ENCODE results near the gene FAM193A.
"Not testable (repeated sequence)": the region's sequence is repeated elsewhere in the genome, so short reads cannot be mapped to it uniquely, and the experiment has no call there.

The FAM193A gene

DNA sequence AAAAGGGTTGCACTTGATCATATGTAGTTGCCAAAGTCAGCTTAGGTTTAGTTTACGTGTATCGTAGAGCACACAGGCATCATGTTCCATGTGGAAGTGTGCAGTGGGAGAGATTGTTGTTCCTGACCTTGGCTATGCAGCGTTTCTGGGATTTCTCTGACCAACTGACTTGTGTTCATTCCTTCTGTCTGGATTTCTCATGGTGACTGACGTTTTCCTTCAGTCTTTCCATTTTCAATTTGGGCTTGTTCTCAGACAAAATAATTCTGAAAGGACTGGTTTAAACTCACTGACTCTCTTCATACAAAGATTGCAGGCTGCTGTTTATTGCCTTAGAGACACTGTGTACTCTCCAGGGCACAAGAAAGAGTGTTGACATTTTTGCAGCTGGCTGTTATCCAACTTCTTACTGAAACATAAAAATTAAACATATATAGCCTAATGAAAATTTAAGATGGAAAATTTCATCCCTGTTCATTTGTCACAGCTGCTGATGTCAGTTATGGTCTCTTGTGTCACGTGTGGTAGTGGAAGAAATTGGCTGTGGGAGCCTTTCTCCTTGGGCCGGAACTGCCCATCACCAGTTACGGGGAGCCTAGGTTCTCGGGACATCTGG is 124.3 kb downstream of the FAM193A start:
- DNase-seq, result no peak

DNA sequence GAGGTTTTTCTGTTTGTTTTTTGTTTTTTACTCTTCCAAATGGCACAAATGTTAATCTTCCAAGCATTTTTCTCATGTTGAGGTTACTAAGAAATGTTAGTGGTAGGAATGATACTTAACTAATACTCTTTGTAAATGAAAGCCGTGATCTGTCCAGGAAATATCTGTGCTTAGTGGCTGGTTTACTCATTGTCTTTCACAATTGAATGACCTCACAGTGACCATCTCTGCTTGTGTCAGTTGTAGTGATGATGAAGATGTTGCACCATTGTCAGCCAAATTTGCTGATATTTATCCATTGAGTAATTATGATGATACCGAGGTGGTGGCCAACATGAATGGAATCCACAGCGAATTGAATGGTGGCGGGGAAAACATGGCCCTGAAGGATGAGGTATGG is 126.2 kb downstream of the FAM193A start:
- DNase-seq, result peak; percentile 42

DNA sequence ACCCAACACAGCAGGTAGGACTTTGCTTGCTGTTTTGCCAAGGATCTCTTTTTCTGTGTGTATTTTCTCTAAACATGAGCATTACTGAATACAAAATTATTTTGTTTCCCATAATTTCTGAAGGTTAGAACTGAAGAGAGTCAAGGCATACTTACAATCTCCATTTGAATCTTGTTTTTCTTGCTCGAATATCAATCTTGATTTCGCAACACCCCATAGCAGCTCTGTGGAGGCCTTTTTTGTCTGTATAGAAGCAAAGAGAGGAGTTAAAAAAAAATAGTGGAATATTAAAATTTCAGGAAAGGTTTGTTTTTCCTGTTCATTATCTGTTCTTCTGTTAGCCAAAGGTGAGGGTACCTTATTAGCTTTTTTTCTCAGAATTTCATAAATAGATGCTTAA is 126.8 kb downstream of the FAM193A start:
- DNase-seq, result no peak

DNA sequence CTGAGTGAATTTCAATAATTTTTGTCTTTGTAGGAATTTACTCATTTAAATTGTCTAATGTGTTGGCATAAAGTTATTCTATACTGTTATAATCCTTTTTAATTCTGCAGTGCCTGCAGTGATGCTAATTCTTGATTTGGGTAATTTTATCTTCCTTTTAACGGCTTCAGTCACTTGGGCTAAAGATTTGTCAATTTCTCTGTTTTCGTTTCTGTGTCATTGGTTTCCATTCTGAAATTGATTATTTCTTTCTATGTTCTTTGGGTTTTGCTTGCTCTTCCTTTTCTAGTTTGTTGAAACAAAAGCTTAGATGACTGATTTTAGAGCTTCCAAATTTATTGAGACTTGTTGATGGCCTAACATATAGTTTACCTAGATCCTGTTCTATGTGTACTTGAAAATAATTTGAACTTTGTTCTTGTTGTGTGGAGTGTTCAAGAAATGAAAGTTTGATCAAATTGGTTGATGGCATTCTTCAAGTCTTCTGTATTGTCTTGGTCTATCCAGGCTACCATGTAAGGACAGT is 130.3 kb downstream of the FAM193A start:
- no peak for DNase-seq

DNA sequence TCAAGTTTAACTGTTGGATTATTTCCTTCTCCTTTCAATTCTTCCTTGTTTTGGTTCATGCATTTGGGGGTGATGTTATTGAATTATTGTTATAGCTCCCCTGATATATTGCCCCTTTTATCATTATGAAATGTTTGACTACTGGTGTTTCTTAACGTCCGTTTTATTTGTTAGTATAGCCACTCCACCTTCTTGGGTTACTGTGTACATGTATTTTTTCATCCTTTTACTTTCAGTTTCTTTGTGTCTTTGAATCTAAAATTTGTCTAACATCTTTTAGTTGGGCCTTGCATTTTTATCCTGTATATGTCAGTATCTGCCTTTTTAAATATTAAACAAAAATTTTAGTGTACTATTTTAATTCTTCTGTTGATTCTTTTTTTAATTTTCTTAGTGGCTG is 131.0 kb downstream of the FAM193A start:
- no peak for DNase-seq

DNA sequence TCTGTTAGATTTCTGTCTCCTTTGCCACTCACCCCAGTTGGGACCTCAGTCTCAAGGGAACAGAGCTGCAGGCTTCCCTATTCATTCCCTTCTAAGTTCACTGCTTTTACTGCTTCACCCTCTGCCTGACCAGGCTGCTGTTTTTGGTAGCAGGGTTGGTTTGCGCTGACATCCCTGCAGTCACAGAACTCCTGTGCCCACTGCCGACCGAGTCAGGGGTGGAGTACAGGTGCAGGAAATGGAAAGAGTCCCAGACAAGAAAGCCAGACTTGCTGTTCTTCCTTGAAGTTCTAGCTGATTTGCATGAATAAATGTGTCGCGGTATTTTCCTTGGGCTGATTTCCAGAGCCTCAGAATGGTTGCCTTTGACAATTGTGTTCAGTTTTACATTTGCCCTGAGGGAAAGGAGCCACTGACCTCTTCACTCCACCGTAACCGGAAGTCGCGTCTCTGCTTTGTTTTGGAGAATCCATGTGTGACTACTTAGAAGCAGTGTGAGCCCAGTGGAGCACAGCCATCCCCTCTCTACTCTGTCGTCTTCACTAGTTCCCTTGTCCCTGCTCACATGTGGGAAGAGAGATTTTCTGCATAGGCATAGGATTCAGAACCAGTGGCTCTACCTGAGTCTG is 134.9 kb downstream of the FAM193A start:
- DNase-seq, result no peak

DNA sequence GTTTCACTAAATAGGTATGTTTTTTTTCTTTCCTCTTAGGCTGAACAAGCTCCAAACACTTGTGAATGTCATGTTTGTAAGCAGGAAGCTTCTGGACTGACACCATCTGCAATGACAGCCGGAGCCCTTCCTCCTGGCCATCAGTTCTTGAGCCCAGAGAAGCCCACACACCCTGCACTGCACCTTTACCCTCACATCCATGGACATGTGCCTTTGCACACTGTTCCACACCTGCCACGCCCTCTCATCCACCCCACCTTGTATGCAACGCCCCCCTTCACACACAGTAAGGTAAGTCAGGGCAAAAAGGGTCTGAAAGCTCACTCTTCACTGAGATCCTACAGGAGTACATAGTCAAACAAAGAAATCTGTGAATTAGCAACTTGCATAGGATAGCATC is 135.6 kb downstream of the FAM193A start:
- DNase-seq, result no peak

DNA sequence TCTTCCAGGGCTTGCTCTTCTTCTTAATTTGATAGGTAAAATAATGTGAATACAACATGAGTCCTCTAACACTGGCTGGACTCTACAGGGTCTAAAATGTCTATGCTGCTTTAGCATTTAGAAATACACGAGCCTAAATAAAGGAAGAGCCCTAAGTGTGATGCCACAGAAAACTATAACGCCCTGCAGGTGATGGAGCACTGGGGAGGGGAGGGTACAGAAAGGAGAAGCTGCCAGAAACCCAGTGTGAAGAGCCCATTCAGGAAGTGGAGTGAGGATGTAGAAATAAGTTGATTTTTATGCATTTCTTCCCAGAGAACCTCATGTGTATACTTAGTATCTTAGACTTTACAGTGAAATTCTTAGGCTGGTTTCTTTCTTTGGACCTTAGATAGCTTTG is 136.3 kb downstream of the FAM193A start:
- no peak for DNase-seq

DNA sequence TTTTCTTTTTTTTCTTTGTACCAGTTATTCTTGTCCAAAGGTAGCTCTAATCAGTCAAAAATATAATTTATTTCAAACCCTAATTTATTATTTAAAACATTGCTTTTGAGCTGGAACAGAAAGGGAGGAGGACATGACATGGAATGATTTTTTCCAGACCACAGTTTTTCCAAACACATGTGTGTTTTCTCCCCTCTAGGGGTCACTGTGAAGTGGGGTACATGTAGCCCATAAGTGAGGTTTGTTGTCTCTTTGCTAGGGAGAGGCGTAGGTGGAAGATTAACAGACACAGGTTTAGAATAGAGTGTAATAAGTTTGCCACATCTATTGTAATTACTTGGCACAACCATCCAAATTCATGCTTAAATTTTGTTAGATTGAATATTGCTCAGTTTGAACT is 136.7 kb downstream of the FAM193A start:
- DNase-seq, result no peak

DNA sequence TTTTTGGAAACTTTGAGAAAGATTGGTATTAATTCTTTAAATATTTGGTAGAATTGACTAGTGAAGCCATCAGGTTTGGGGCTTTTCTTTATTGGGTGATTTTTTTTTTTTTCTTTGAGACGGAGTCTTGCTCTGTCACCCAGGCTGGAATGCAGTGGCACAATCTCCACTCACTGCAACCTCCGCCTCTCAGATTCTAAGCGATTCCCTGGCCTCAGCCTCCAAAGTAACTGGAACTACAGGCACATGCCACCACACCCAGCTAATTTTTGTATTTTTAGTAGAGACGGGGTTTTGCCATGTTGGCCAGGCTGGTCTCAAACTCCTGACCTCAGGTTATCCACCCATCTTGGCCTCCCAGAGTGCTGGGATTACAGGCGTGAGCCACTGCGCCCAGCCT is 143.3 kb downstream of the FAM193A start:
- DNase-seq, result not testable (repeated sequence)

DNA sequence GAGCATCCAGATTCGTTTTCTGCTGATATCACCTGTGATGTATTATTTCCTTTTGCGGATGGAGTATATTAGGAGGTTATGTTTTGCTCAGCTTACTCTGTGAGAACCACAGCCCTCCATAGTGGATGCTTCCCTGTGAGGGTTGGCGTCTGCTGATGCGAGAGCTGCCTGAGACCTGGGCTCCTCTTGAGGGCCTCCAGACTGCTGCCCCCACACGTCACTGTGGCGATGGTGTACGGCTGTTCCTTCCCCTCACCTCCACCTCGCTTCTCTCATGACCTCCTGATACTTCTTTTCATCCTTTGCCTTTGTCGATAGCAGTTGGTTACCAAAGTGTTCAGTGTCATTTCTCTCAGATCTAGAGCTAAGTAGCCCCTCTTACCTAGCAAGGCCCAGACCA is 148.0 kb downstream of the FAM193A start:
- DNase-seq, result no peak

DNA sequence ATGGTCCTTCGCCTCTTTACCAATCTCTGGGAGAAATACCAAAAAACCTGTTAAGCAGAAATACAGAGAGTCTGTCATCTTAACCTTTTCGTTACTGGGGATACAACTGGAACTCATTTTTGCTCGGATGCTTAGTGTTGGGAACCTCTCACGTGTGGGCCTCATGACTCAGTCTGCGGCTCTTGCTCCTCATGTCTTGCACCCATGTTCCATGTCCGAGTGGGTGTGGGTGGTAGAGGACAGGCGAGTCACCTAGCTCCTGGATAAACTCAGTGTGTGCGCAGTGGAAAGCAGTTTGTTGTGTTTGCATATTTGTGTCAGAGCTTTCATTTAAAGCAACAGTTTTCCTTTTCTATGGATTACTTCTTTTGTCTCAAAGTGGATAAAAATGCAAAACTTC is 149.1 kb downstream of the FAM193A start:
- no peak for DNase-seq

DNA sequence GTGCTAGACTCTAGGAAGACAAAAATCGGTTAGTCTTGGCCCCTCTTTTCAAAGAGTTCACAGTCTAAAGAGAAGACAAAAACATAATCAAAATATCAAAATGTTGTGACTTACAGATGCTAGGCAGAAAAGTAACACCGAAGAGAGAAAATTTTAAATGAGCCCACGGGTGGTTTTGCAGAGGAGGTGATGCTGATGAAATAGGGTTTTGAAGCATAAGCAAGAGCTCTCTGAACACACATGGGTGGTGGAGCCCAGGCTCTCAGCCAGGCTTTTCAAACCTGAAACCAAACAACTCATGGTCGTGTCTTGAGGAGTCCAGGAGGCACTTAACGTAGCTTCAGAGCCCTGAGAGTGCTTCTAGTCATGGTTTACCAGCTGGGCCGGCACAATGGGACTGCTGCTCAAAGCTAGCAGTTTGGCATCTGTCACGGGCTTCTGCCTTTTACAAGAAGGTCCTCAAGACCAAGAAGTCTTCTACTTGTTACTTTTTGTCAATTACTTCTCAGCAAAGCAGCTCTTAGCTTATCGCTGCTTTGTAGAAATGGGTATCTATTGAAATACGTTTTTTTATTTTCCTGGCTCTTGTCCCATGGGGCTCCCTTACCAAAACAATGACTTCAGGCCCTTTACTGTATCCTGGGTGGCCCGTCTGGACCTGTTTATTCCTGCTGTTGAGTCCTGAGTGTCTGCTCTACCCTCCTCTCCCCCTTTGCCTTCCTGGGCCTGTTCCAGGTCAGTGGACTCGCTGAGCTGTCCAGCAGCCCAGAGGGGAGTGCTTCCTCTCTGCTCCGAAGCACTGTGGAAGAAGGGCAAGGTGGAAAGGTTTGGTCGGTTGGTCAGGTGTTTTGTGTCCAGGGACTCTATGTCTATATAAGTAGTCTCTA is 150.2 kb downstream of the FAM193A start:
- DNase-seq, result no peak

DNA sequence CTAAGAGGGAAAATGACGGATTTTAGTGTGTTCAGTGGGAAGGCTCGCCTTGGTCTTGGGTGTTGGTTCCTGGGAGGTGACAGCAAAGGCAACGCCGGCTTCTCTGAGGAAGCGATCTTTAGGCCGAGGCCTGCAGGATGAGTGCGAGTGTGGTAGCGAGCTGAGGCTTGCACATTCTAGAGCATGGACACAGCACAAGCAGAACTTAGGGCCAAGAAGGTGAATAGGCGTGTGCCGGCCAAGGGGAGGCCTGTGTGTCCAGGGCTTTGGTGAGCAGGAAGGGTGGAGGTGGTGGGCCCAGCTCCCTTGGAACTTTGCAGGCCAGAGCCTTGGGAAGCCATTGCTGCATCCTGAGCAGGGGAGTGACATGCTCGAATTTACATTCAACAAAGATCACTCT is 151.8 kb downstream of the FAM193A start:
- no peak for DNase-seq

DNA sequence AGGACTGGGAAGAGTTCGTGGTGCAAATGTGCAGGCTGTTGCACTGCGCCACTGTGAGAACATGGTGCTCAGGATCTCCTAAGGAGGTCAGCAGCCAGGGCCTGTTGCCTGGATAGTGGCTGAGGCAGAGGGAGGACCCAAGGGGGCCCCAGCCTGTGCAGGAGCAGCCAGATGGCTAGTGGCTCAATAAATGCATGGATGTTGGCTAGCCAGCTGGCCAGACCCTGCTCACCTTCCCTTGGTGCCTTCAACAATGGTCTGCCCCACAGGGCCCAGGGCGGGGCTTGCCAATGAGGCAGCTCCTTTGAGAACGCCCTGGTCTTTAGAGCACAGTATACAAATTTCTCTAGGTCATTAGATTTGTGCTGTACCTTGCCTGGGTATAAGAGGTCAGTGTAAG is 152.2 kb downstream of the FAM193A start:
- no peak for DNase-seq

DNA sequence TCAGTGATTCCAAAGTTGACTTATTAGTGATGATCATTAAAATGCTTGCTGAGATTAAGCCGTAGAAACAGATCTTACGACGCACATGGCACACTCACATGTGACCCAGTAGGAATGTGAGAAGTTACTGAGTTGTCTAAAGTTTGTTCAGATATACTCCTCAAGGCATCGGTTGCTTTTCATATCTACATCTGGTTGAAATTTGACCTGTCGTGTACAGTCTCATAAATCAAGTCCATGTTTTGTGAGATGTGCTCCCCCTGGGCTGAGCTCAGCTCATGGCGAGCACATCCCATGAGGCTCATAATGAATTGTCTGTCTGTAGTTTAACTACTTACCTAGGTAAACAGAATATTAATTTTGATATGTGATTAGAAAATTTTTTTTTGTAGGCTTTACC is 152.7 kb downstream of the FAM193A start:
- DNase-seq, result no peak

DNA sequence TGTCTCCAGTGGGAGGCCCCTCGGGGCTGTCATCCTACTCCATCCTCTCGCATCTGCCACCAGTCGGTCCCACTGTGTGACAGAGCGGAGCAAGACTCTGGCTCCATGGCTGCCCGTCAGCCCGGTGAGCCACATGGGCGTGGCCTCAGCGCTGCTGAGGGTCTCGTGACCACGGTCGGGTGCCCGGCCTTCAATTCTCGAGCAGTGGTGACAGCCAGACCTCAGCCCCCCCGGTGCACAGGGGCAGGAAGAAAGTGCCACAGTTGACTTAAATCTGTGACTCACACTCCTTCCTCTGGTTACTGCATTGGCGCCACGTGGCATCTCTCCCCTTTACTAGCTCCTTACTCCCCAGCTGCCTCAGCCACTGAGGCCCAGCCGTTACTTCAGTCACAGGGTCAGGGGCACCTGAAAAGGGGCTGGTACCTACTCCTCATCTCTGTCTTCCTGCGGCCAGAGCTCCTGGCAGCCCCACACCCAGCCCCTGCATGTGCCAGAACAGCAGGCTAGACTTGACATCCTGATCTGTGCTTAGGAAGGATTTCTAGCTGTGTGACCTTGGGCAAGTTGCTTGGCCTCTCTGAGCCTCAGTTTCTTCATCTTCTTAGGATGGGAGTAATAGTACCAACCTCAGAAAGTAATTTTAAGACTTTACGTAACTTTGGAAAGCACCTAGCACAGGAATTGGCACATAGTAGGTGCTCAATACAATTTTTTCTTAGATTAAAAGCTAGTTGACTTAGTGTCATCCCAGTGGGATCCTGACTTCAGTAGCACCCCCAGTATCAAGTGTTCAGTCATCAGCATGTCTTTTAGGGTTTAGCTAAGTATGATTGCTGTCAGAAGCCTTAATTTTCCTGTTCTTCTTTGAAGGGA is 153.6 kb downstream of the FAM193A start:
- DNase-seq, result no peak

DNA sequence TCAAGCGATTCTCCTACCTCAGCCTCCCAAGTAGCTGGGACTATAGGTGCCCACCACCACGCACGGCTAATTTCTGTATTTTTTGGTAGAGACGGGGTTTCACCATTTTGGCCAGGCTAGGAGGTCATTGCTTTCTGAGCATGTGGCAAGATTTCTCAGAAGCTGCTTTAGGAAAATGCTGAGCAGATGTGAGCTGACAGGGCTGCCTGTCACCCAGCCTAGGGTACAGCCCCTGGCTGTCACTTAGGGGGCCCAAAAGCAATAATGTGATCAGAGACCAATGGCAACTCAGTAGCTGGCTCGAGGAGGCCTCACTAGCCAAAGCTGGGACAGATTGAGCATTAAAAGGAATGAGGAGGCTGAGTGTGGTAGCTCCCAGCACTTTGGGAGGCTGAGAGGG is 154.9 kb downstream of the FAM193A start:
- DNase-seq, result no peak

DNA sequence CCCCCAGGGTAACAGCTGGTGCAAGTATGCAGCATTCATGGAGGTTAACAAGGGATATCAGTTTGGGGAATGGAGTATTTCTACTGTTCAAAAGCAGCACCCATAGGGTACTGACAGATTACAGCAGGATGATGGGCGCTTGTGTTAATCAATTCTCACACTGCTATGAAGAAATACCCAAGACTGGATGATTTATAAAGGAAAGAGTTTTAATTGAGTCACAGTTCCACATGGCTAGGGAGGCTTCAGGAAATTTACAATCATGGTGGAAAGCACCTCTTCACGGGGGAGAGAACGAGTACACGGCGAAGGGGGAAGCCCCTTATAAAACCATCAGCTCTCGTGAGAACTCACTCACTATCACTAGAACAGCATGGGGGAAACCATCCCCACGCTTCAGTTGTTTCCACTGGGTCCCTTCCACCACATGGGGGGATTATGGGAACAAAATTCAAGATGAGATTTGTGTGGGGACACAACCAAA is 155.5 kb downstream of the FAM193A start:
- no peak for DNase-seq

DNA sequence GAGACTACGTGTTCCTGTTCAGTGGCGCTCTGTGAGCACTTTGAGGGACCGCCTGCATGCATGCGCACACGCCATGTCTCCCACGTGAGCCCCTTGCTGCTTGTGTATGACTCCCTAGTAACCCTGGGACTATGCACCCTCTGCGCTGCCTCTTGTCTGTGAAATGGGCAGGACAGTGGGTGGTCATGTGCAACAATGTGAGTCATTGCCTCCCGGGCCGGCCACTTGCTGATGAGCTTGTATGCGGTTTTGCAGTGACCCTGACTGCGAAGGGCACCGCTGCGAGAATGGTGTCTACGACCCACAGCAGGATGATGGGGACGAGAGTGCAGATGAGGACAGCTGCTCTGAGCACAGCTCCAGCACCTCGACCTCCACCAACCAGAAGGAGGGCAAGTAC is 158.2 kb downstream of the FAM193A start:
- DNase-seq, result no peak

DNA sequence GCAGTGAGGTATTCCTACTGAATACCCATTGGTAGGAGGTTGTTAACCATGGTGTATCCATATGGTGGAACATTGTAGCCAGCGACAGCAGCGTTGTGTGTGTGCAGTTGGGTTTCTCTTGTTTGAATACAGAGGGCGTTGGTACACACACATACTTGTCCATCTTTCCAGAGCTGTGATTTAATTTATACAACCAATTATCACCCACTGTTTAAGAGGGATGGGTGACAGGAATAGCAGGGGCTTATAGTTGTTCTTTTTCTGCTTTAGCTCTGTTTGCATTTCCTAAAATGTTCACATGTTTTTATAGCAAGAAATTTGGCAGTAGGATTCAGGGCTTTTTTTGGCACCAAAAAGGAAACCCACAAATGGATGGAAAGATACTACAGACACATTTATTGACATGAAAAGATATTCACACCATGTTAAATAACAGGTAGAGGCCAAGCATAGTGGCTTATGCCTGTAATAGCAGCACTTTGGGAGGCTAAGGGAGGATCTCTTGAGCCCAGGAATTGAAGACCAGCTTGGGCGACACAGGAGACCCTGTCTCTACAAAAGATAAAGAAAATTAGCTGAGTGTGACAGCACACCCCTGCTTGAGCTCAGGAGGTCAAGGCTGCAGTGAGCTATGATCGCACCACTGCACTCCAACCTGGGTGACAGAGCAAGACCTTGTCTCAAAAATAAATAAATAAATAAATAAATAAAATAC is 159.1 kb downstream of the FAM193A start:
- no peak for DNase-seq

DNA sequence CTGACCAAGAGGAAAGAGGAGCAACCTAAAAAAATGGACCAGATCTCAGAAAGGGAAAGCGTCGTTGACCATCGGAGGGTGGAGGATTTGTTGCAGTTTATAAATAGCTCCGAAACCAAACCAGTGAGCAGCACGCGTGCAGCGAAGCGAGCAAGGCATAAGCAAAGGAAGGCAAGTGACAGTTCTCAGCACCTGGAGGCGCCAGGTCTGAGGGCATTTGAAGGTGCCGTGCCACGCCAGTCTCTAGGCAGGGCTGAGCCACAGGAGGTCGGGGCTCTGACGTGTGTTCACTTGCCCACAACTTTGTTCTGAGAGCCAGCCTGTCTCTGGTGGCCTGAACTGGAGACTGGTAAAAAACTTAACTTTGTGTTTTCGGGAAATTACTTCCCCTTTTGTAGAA is 160.0 kb downstream of the FAM193A start:
- no peak for DNase-seq

Measured in NCI-H226 (cell line).